ENCODE data around the gene NEBL.

DNA sequence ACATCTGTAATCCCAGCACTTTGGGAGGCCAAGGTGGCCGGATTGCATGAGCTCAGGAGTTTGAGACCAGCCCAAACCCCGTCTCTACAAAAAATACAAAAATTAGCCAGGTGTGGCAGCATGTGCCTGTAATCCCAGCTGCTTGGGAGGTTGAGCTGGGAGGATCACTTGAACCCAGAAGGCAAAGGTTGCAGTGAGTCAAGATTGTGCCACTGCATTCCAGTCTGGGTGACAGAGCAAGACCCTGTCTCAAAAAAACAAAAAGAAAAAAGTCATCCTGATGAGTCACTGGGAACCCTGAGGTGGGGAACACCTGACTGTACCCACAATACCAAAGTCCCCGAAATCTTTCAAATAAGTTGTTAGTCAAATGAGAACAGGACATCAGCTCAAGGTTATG lies 80.0 kb downstream of the NEBL start:
- no peak for TF ChIP-seq TAF1 (IDR thresholded peaks at IDR 0.05; ENCODE audit: low read depth, low read length)
- no peak for TF ChIP-seq POLR2A (IDR thresholded peaks at IDR 0.05; ENCODE audit: low read depth, low read length)
- TF ChIP-seq POLR2AphosphoS5 (IDR thresholded peaks at IDR 0.05; ENCODE audit: low read depth, low read length), result no peak
